ENCODE results near the gene NUP188.

DNA sequence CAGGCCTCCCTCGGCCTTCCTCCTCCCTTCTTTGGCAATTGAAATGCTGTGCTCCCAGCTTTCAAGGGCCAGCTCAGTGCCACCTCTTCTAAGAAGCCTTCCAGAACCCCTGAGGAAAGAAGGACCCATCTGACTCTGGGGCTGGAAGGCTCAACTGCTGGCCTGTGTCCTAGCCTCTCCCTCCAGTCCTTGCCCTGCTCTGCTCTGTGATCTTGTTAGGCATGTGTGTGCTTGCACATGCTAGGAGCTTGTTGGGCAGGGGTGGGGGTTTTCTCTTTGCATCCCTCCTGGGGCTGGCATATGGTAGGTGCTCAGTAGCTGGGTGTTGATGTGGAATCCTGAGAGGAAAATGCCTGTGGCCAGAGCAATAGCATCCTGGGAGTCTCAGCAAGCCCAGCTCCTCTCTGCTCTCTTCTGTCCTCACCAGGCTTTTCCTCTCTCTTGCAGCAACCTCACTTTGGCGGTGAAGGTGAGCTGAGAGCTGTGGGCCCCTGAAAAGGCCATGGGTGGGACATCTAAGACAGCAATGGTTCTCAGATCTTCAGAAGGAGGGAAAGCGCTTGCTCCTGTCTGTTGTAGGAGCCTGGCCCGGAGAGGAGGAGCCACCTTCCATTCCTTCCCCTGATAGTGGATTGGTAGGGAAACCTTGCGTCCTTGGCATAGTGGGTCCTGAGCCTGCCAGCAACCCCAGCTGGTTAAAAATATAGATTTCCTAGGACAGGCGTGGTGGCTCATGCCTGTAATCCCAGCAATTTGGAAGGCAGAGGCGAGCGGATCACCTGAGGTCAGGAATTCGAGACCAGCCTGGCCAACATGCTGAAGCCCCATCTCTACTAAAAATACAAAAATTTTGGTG is 10.0 kb upstream of the NUP188 start:
- TF ChIP-seq, protein P1, sequence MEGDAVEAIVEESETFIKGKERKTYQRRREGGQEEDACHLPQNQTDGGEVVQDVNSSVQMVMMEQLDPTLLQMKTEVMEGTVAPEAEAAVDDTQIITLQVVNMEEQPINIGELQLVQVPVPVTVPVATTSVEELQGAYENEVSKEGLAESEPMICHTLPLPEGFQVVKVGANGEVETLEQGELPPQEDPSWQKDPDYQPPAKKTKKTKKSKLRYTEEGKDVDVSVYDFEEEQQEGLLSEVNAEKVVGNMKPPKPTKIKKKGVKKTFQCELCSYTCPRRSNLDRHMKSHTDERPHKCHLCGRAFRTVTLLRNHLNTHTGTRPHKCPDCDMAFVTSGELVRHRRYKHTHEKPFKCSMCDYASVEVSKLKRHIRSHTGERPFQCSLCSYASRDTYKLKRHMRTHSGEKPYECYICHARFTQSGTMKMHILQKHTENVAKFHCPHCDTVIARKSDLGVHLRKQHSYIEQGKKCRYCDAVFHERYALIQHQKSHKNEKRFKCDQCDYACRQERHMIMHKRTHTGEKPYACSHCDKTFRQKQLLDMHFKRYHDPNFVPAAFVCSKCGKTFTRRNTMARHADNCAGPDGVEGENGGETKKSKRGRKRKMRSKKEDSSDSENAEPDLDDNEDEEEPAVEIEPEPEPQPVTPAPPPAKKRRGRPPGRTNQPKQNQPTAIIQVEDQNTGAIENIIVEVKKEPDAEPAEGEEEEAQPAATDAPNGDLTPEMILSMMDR (IDR thresholded peaks at IDR 0.05; ENCODE audit: extremely low read depth in 1 of 2, insufficient read depth in 1 of 2, low read depth in 1 of 2, low read length in 2 of 2) = no peak
- TF ChIP-seq EZH2 (IDR thresholded peaks at IDR 0.05; ENCODE audit: borderline replicate concordance, low read depth, low read length, severe bottlenecking) (no peak), POLR2A (IDR thresholded peaks at IDR 0.05; ENCODE audit: low read depth, low read length) (no peak), MYC (IDR thresholded peaks at IDR 0.05; ENCODE audit: low read depth, low read length) (no peak), JUN (IDR thresholded peaks at IDR 0.05; ENCODE audit: borderline replicate concordance, insufficient read depth, insufficient read length, low read depth) (no peak), GATA2 (IDR thresholded peaks at IDR 0.05; ENCODE audit: insufficient read depth, insufficient read length, low read depth, low read length) (no peak), POLR2AphosphoS5 (IDR thresholded peaks at IDR 0.05; ENCODE audit: insufficient read depth, low read depth, low read length) (no peak), FOS (IDR thresholded peaks at IDR 0.05; ENCODE audit: borderline replicate concordance, insufficient read depth, low read length) (no peak)
- TF ChIP-seq, protein P2, sequence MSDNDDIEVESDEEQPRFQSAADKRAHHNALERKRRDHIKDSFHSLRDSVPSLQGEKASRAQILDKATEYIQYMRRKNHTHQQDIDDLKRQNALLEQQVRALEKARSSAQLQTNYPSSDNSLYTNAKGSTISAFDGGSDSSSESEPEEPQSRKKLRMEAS (IDR thresholded peaks at IDR 0.05; ENCODE audit: insufficient read depth, insufficient read length) = no peak

Measured in endothelial cell of umbilical vein (primary cell).